ENCODE data around the gene SLC2A14. TPM values are rescaled to one million over a fixed set of nuclear protein-coding genes. Genes with fewer than 3 reads are reported as not detected.
"Not testable (repeated sequence)": the region's sequence is repeated elsewhere in the genome, so short reads cannot be mapped to it uniquely, and the experiment has no call there.

The SLC2A14 gene
- total RNA-seq, 1 experiment from 2014 or later, result 0.13 TPM

GRCh38 chr12:7844116-7844515 lies 28.6 kb downstream of the SLC2A14 start:
- no TSS peak for BruUV-seq (replicated peaks)
- ChIA-PET POLR2A (ENCODE audit: unreplicated experiment) (no interaction called here), CTCF (no interaction called here)
- intact Hi-C loops (cut with micrococcal nuclease; ENCODE audit: unreplicated experiment), result no loop called here
- Histone ChIP-seq H3K79me2 (ENCODE audit: low read depth) (no peaks in the 10 kb centered on the region), H3F3A (ENCODE audit: insufficient read depth, low read depth) (no peaks in the 10 kb centered on the region), H4K20me1 (ENCODE audit: insufficient read depth) (no peaks in the 10 kb centered on the region), H3K27ac (no peak overlapping the region), H3K27me3 (ENCODE audit: insufficient read depth, low read depth) (no peaks in the 10 kb centered on the region), H3K4me1 (replicated peaks; ENCODE audit: insufficient read depth) (no peaks in the 10 kb centered on the region), H3K4me2 (no peak overlapping the region), H3K9me3 (ENCODE audit: insufficient read depth, low read depth) (no peaks in the 10 kb centered on the region), H2AFZ (no peak overlapping the region), H3K9me2 (ENCODE audit: insufficient read depth) (no peaks in the 10 kb centered on the region), H3K4me3 (no peak overlapping the region), H3K36me3 (ENCODE audit: low read depth) (no peaks in the 10 kb centered on the region)
- DNase-seq, result no peak
- no peak for TF ChIP-seq EZH2 (IDR thresholded peaks at IDR 0.05; ENCODE audit: low read depth)
- TF ChIP-seq CTCF (conservative IDR thresholded peaks at IDR 0.05), result no peak

GRCh38 chr12:7843583-7843982 lies 29.1 kb downstream of the SLC2A14 start:
- H3K4me1 ChIP-seq (replicated peaks; ENCODE audit: insufficient read depth); H3K79me2 ChIP-seq (ENCODE audit: low read depth); BruUV-seq (replicated peaks); CTCF ChIA-PET; POLR2A ChIA-PET (ENCODE audit: unreplicated experiment); H3K27ac ChIP-seq; H4K20me1 ChIP-seq (ENCODE audit: insufficient read depth); H3K4me3 ChIP-seq; H3K27me3 ChIP-seq (ENCODE audit: insufficient read depth, low read depth); H3K9me3 ChIP-seq (ENCODE audit: insufficient read depth, low read depth); H3K4me2 ChIP-seq; H3F3A ChIP-seq (ENCODE audit: insufficient read depth, low read depth); DNase-seq; H2AFZ ChIP-seq; H3K36me3 ChIP-seq (ENCODE audit: low read depth); H3K9me2 ChIP-seq (ENCODE audit: insufficient read depth); intact Hi-C loops (cut with micrococcal nuclease; ENCODE audit: unreplicated experiment): not testable (repeated sequence)

- H3K36me3 ChIP-seq (ENCODE audit: low read depth); H3K9me2 ChIP-seq (ENCODE audit: insufficient read depth); H3K4me3 ChIP-seq; DNase-seq; H3K79me2 ChIP-seq (ENCODE audit: low read depth); H3K4me1 ChIP-seq (replicated peaks; ENCODE audit: insufficient read depth); CTCF ChIA-PET; H3K4me2 ChIP-seq; H3F3A ChIP-seq (ENCODE audit: insufficient read depth, low read depth); intact Hi-C loops (cut with micrococcal nuclease; ENCODE audit: unreplicated experiment); H4K20me1 ChIP-seq (ENCODE audit: insufficient read depth); H3K9me3 ChIP-seq (ENCODE audit: insufficient read depth, low read depth); H2AFZ ChIP-seq; BruUV-seq (replicated peaks); H3K27me3 ChIP-seq (ENCODE audit: insufficient read depth, low read depth); H3K27ac ChIP-seq; POLR2A ChIA-PET (ENCODE audit: unreplicated experiment): not testable (repeated sequence)
Observed at GRCh38 chr12:7843149-7843548, 29.6 kb downstream of the SLC2A14 start.

GRCh38 chr12:7842444-7842843 lies 30.3 kb downstream of the SLC2A14 start:
- H3K9me3 ChIP-seq (ENCODE audit: insufficient read depth, low read depth); H3K79me2 ChIP-seq (ENCODE audit: low read depth); H3K4me2 ChIP-seq; DNase-seq; H3K4me1 ChIP-seq (replicated peaks; ENCODE audit: insufficient read depth); H2AFZ ChIP-seq; H3K27me3 ChIP-seq (ENCODE audit: insufficient read depth, low read depth); H3K4me3 ChIP-seq; H4K20me1 ChIP-seq (ENCODE audit: insufficient read depth); POLR2A ChIA-PET (ENCODE audit: unreplicated experiment); H3K36me3 ChIP-seq (ENCODE audit: low read depth); BruUV-seq (replicated peaks); H3F3A ChIP-seq (ENCODE audit: insufficient read depth, low read depth); H3K27ac ChIP-seq; intact Hi-C loops (cut with micrococcal nuclease; ENCODE audit: unreplicated experiment); H3K9me2 ChIP-seq (ENCODE audit: insufficient read depth): not testable (repeated sequence)
- CTCF ChIA-PET, result interaction anchor here (0.6 kb wide), 1 partner anchor 75 kb away, joined by 6 read pairs; no protein-coding TSS in a partner anchor

GRCh38 chr12:7839848-7840247 lies 32.9 kb downstream of the SLC2A14 start:
- H3K4me2 ChIP-seq; BruUV-seq (replicated peaks); H3K9me3 ChIP-seq (ENCODE audit: insufficient read depth, low read depth); H3K4me3 ChIP-seq; H3F3A ChIP-seq (ENCODE audit: insufficient read depth, low read depth); H3K27ac ChIP-seq; H2AFZ ChIP-seq; DNase-seq; H4K20me1 ChIP-seq (ENCODE audit: insufficient read depth); H3K9me2 ChIP-seq (ENCODE audit: insufficient read depth); intact Hi-C loops (cut with micrococcal nuclease; ENCODE audit: unreplicated experiment); H3K36me3 ChIP-seq (ENCODE audit: low read depth); H3K79me2 ChIP-seq (ENCODE audit: low read depth); POLR2A ChIA-PET (ENCODE audit: unreplicated experiment); H3K27me3 ChIP-seq (ENCODE audit: insufficient read depth, low read depth): not testable (repeated sequence)
- peaks cover 13% of the 10 kb centered on the region for H3K4me1 ChIP-seq (replicated peaks; ENCODE audit: insufficient read depth)
- CTCF ChIA-PET, result interaction anchor here (0.6 kb wide), 1 partner anchor 122 kb away, joined by 3 read pairs; no protein-coding TSS in a partner anchor

GRCh38 chr12:7839226-7839625 lies 33.5 kb downstream of the SLC2A14 start:
- H3K4me2 ChIP-seq; H4K20me1 ChIP-seq (ENCODE audit: insufficient read depth); DNase-seq; H3K9me2 ChIP-seq (ENCODE audit: insufficient read depth); H3K4me3 ChIP-seq; BruUV-seq (replicated peaks); H3K27me3 ChIP-seq (ENCODE audit: insufficient read depth, low read depth); H3K27ac ChIP-seq; H3K9me3 ChIP-seq (ENCODE audit: insufficient read depth, low read depth); H2AFZ ChIP-seq; intact Hi-C loops (cut with micrococcal nuclease; ENCODE audit: unreplicated experiment); POLR2A ChIA-PET (ENCODE audit: unreplicated experiment); CTCF ChIA-PET; H3F3A ChIP-seq (ENCODE audit: insufficient read depth, low read depth); H3K36me3 ChIP-seq (ENCODE audit: low read depth); H3K79me2 ChIP-seq (ENCODE audit: low read depth): not testable (repeated sequence)
- peaks cover 17% of the 10 kb centered on the region for H3K4me1 ChIP-seq (replicated peaks; ENCODE audit: insufficient read depth)

All from PC-9 (cell line).